ENCODE results near the gene MLST8. TPM values are rescaled to one million over a fixed set of nuclear protein-coding genes. Genes with fewer than 3 reads are reported as not detected.

Gene MLST8
- total and polyA plus RNA-seq, 12 donors = 19.3 to 43.1 (median 24.7) TPM

DNA sequence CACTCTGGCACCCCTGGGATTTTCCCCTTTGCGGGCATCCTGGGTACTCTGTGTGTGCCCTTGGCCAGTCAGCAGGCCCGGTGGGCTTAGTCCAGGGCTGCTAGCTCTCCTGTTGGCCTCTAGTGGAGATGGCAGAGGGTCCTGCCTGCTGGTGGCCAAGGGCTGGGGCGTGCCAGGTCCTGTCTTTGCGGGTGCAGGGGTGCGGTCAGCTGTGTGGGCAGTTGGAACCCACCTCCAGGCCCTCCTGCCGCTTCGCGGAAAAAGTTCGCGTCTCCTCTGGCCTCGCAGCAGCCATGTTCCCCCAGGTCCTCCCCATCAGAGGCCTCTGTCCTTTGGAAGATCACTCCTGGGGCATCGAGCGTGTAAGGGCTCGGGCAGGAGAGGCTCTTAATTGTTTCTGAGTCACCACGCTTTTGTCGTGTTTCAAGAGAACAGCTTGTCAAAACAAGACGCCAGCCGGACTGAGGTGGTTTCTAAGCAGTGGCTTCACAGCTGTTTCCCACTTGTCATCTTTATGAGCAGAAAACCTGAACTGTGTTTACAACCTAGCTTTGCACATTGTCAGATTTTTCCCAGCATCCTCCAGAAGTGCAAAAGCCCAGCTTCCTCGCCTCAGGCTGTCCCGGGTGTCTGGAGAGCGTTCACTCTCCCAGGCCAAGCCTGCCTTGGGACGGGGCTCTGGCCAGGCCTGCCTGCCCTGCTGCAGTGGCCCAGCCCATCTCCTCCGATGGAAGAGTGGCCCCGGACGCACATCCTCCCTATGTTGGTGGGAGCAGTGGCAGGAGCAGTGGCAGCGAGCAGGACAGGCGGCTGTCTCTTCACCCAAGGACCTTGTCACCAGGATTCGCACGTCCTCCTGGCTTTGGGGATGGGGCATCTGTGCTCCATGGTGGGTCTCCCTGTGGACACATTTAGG is 26.0 kb downstream of the MLST8 start:
- TF ChIP-seq, protein P1, sequence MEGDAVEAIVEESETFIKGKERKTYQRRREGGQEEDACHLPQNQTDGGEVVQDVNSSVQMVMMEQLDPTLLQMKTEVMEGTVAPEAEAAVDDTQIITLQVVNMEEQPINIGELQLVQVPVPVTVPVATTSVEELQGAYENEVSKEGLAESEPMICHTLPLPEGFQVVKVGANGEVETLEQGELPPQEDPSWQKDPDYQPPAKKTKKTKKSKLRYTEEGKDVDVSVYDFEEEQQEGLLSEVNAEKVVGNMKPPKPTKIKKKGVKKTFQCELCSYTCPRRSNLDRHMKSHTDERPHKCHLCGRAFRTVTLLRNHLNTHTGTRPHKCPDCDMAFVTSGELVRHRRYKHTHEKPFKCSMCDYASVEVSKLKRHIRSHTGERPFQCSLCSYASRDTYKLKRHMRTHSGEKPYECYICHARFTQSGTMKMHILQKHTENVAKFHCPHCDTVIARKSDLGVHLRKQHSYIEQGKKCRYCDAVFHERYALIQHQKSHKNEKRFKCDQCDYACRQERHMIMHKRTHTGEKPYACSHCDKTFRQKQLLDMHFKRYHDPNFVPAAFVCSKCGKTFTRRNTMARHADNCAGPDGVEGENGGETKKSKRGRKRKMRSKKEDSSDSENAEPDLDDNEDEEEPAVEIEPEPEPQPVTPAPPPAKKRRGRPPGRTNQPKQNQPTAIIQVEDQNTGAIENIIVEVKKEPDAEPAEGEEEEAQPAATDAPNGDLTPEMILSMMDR (IDR thresholded peaks at IDR 0.05) = no peak
- H3K27ac ChIP-seq = no peak overlapping the region
- peaks cover 2 to 12% (median 7%) of the 10 kb centered on the region in 9 donors for H3K4me1 ChIP-seq
- H3K27me3 ChIP-seq = peaks cover 0 to 11% (median 2%) of the 10 kb centered on the region in 7 donors
- intact Hi-C loops (cut with DNase I) = no loop called here
- peaks cover 18 to 97% (median 56%) of the 10 kb centered on the region in 9 donors for H3K36me3 ChIP-seq
- H3K9me3 ChIP-seq = no peaks in the 10 kb centered on the region
- ATAC-seq (no peak), DNase-seq (no peak)
- 89 to 90% methylated on average over 29 of the region's 29 CpGs for WGBS, 2 donors
- H3K4me3 ChIP-seq = no peak overlapping the region

DNA sequence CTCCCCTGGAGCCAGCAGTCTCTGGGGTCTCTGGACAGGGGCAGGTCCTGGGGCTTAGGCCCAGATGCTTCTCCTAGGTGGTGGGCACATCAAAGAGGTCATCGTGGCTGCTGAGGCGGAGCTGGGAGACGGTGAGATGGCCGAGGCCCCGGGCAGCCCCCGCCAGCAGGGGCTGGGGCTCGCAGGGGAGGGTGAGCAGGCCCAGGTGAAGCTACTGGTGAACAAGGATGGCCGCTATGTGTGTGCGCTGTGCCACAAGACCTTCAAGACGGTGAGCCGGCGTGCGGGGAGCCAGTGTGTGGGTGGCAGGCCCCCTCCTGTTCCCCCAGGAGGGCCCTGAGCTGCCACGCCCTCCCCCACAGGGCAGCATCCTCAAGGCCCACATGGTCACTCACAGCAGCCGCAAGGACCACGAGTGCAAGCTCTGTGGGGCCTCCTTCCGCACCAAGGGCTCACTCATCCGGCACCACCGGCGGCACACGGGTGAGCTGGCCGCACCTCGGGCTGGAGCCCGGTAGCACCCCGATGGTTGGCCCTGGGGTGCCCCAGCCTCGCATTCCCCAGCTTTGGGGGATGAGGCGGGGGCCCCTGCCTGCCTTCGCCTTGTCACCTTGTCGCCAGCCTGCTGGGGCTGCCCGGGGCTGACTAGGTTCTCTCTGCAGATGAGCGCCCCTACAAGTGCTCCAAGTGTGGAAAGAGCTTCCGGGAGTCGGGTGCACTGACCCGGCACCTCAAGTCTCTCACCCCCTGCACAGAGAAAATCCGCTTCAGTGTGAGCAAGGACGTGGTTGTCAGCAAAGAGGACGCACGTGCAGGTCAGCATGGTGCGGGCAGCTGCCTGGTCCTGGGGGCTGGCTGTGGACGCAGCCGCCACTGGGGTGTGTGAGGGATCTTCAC is 27.1 kb downstream of the MLST8 start:
- intact Hi-C loops (cut with DNase I) = no loop called here
- DNase-seq (no peak), ATAC-seq (no peak)
- no peak overlapping the region for H3K27ac ChIP-seq
- peaks cover 18 to 86% (median 56%) of the 10 kb centered on the region in 9 donors for H3K36me3 ChIP-seq
- TF ChIP-seq, protein P1 (IDR thresholded peaks at IDR 0.05) = no peak
- H3K27me3 ChIP-seq = peaks cover 0 to 22% (median 8%) of the 10 kb centered on the region in 7 donors
- peaks cover 7 to 16% (median 15%) of the 10 kb centered on the region in 9 donors for H3K4me1 ChIP-seq
- H3K4me3 ChIP-seq = no peak overlapping the region
- 90% methylated on average over 36 to 41 of the region's 41 CpGs for WGBS, 2 donors
- H3K9me3 ChIP-seq = no peaks in the 10 kb centered on the region

DNA sequence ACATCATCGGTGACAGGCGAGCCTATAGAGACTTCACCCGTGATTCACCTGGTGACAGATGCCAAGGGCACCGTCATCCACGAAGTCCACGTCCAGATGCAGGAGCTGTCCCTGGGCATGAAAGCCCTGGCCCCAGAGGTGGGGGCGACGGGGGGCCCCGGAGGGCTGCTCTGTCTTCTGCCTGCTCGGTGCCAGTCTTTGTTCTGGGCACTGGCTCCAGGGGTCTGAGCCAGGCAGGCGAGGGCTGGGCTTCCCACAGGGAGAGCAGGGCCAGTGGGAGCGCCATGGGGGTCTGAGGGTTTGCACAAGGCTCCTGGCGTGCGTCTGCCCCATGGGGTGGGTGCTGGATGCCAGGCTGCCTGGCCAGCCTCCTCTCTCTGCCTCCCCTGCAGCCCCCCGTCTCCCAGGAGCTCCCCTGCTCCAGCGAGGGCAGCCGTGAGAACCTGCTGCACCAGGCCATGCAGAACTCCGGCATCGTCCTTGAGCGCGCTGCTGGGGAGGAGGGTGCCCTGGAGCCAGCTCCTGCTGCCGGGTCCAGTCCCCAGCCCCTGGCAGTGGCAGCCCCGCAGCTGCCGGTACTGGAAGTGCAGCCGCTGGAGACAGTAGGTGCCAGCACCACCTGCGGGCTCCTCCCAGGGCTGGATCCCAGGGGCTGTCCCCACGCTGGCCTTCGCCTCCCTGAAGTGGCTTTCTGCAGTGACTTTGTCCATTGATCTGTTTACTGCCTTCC is 28.0 kb downstream of the MLST8 start:
- peaks cover 13 to 25% (median 23%) of the 10 kb centered on the region in 9 donors for H3K4me1 ChIP-seq
- H3K9me3 ChIP-seq = no peaks in the 10 kb centered on the region
- 93 to 96% methylated on average over 28 of the region's 28 CpGs for WGBS, 2 donors
- peaks cover 0 to 30% (median 8%) of the 10 kb centered on the region in 7 donors for H3K27me3 ChIP-seq
- peaks cover 18 to 77% (median 52%) of the 10 kb centered on the region in 9 donors for H3K36me3 ChIP-seq
- TF ChIP-seq, protein P1 (IDR thresholded peaks at IDR 0.05) = no peak
- no peak overlapping the region for H3K4me3 ChIP-seq
- DNase-seq (no peak), ATAC-seq (no peak)
- intact Hi-C loops (cut with DNase I) = no loop called here
- no peak overlapping the region for H3K27ac ChIP-seq
